Stimulated activated CD8-positive, alpha-beta memory T cell treated with anti-CD3 and anti-CD28 coated beads, Interleukin-7, amount 100 ng/mL, for 24 hours (primary cell): Measurements from ENCODE around the gene IGSF21.

Source experiments
- DNase-seq: peaks from one replicate; pipeline ENCODE4 v3.0.0-alpha.2; 2020; ENCODE audit warnings: low read depth

The IGSF21 gene

DNA sequence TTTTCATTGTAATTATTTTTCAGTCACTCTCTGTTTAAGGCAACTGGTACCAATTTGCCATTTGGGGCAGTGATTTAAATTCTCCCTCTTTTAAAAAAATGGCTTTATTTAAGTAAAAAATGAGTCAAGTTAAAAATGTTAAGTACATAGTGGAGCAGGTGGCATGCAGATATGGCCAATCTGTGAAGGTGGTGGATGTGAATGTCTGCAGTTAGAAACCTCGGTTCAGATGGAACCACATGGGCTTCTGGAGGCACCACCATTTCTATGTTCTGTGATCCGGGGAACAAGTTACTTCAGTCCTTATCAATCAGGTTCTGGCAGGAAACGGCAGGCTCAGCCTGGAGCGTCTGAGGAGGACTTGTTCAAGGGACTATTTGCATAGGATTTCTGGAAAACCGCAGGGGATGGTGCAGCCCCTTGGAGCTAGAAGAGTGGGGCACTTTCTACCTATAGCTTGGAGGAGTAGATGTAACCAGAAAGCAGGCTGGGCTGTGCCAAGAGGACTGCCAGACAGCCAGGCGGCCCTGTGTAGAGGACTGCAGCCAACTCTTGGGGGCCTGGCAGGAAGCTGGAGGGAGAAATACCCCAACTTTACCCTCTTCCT lies 12.3 kb downstream of the IGSF21 start:
- no peak for DNase-seq

GRCh38 chr1:18120638-18121037 lies 13.0 kb downstream of the IGSF21 start:
- no peak for DNase-seq

GRCh38 chr1:18121072-18121820 lies 13.6 kb downstream of the IGSF21 start:
- DNase-seq, result no peak

DNA sequence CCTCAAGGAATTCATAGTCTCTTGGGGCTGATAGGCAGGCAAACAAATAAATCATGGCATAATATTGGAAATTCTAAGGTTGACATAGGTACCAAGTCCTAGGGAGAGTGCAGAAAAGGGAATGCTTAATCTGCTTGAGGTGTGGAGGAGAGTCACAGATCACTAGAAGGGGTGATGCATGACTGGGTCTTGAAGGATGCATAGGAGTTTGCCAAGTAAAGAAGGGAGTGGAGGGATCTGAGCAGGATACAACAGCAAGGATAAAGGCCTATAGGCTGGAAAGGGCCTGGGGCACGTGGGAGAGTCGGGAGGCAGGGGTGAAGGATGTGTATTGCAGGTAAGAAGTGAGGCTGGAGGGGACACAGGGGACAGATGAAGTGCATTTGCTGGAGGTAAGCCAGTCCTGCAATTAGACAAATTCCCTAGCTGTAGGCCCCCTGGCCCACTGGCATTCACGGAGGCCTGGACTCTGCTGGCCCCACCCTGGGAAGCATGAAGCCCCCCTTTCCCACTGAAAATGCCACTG lies 15.9 kb downstream of the IGSF21 start:
- DNase-seq, result no peak

GRCh38 chr1:18124977-18125376 lies 17.4 kb downstream of the IGSF21 start:
- DNase-seq, result no peak

GRCh38 chr1:18126616-18127015 lies 19.0 kb downstream of the IGSF21 start:
- no peak for DNase-seq

- DNase-seq, result no peak
Observed at GRCh38 chr1:18128298-18128697, 20.7 kb downstream of the IGSF21 start.

DNA sequence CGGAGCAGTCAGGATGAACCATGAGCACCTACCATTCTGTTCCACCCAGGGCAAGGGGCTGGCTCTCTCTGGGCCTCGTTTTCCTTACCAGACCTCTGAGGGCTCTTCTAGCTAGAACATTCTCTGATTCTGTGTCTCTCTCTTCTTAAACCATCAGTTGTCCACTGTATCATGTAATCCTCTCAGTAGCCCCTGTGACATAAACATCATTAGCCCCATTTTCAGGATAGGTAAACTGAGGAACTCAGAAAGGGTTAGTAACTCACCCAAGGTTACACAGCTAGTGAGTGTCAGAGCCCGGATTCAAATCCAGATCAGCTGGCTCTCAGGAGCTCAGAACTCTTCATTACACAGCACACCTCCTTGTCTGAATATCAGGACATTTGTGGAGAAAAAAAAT lies 22.8 kb downstream of the IGSF21 start:
- no peak for DNase-seq

DNA sequence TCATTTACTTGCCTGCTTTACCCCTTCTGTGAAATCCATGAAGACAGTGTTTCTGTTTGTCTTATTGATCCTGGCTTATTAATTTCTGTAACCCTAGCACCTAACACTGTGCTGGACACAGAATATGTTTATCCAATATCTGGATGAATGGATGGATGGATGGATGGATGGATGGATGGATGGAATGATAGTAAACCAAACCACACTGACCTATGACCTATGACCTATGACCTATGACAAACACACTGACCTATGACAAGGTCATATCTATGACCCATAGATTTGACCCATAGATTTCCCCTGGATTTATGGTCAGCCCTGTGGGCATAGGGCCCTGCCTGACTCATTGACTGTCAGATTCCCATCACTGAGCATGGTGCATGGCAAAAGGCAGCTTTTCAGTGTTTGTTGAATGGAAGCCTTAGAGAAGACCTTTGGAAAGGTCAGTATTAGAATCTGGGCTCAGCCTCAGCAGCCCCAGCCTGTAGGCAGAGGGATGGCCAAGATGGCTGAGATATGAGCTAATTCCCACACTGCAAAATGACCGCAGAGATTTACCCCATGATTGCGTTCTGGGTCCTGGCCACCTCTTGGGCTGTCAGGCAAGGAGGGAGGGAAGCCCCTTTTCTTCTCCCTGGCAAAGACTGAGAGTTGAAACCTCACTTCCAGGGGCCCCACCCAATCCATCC lies 24.6 kb downstream of the IGSF21 start:
- DNase-seq, result no peak

GRCh38 chr1:18132711-18133541 lies 25.3 kb downstream of the IGSF21 start:
- DNase-seq, result no peak

- DNase-seq, result no peak
Observed at GRCh38 chr1:18134324-18135046, 26.9 kb downstream of the IGSF21 start.

- DNase-seq, result no peak
Observed at GRCh38 chr1:18137759-18138345, 30.3 kb downstream of the IGSF21 start.

DNA sequence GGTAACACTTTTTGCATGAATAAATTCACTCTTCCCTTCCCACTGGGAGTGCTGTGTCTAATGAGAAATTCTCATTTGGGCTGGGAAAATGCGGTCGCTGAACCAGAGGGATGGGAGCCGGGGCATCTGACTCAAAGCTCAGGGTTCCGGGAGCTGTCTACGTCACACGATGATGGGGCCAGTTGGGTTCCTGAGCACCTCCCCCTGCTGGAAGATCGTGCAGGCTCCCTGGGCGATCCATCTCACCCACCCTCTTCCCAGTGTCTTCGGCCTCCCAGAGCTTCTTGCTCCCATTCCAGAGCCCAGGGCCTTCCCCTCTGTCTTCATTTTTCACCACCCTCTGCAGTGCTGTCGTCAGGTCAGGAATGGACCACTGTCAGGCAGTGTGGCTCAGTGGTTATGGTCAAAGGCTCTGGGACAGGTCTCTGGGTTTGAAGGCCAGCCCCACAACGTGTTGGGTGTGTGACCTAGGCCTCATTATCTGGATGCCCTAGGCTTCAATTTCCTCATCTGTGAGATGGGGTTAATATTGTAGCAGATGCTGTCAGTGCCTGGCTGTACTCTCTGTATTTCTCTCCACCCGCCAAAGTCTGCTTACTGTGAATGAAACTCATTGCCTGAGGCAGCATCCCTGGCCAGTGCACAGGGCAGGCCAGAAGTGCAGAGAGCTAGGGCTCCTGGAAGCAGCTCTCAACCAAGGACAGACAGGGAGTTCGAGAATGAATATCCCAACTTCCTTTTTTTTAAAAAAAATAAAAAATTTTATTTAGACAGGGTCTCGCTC lies 31.8 kb downstream of the IGSF21 start:
- no peak for DNase-seq

GRCh38 chr1:18140411-18140810 lies 32.8 kb downstream of the IGSF21 start:
- no peak for DNase-seq

GRCh38 chr1:18141661-18142060 lies 34.1 kb downstream of the IGSF21 start:
- DNase-seq, result no peak

DNA sequence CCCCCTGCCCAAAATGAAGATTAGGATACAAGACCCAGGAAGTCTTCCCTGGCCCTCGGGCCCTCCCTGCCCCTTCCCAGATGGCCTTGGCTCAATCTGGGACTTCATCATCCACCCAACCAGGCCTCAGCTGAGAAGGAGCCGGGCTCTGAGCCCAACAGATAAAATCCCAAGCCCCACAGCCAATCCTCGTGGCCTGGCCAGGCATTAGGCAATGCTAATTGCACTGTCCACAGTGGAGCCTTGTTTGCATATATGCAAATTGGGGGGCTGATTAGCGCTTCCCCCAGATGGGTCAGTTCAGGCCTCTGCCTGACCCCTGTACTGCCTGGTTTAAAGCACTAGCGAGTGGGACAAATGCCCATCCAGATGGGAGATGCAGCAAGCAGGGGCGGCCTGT lies 34.9 kb downstream of the IGSF21 start:
- no peak for DNase-seq

GRCh38 chr1:18142969-18143368 lies 35.4 kb downstream of the IGSF21 start:
- DNase-seq, result no peak

GRCh38 chr1:18144062-18144461 lies 36.5 kb downstream of the IGSF21 start:
- DNase-seq, result no peak

- DNase-seq, result no peak
Observed at GRCh38 chr1:18144916-18145647, 37.5 kb downstream of the IGSF21 start.
